ENCODE results near the gene INPP4B.

INPP4B gene

GRCh38 chr4:142866685-142867084 lies 20.6 kb upstream of the INPP4B start:
- Histone ChIP-seq H3K4me3 (ENCODE audit: low read length) (no peak overlapping the region), H2AFZ (ENCODE audit: low read depth, low read length) (no peak overlapping the region), H4K20me1 (ENCODE audit: insufficient read depth, low read length) (no peaks in the 10 kb centered on the region), H3K9ac (ENCODE audit: low read length) (no peak overlapping the region), H3K27me3 (ENCODE audit: low read depth, low read length) (no peaks in the 10 kb centered on the region), H3K79me2 (ENCODE audit: low read length) (no peaks in the 10 kb centered on the region), H3K4me2 (ENCODE audit: low read length) (no peak overlapping the region), H3K27ac (ENCODE audit: low read length) (no peak overlapping the region), H3K9me3 (ENCODE audit: insufficient read depth, low read length) (no peaks in the 10 kb centered on the region), H3K36me3 (replicated peaks; ENCODE audit: low read depth, low read length) (no peaks in the 10 kb centered on the region), H3K4me1 (ENCODE audit: low read length) (no peaks in the 10 kb centered on the region)
- TF ChIP-seq CTCF (IDR thresholded peaks at IDR 0.05; ENCODE audit: low read depth, low read length) = no peak
- no peak for TF ChIP-seq EZH2phosphoT487 (IDR thresholded peaks at IDR 0.05; ENCODE audit: low read depth)

GRCh38 chr4:142861351-142861750 lies 15.2 kb upstream of the INPP4B start:
- Histone ChIP-seq H3K9ac (ENCODE audit: low read length) (no peak overlapping the region), H3K4me3 (ENCODE audit: low read length) (no peak overlapping the region), H2AFZ (ENCODE audit: low read depth, low read length) (no peak overlapping the region), H3K27ac (ENCODE audit: low read length) (no peak overlapping the region), H3K4me1 (ENCODE audit: low read length) (no peaks in the 10 kb centered on the region), H3K9me3 (ENCODE audit: insufficient read depth, low read length) (no peaks in the 10 kb centered on the region), H3K36me3 (replicated peaks; ENCODE audit: low read depth, low read length) (no peaks in the 10 kb centered on the region), H4K20me1 (ENCODE audit: insufficient read depth, low read length) (no peaks in the 10 kb centered on the region), H3K79me2 (ENCODE audit: low read length) (no peaks in the 10 kb centered on the region), H3K4me2 (ENCODE audit: low read length) (no peak overlapping the region), H3K27me3 (ENCODE audit: low read depth, low read length) (no peaks in the 10 kb centered on the region)
- no peak for TF ChIP-seq EZH2phosphoT487 (IDR thresholded peaks at IDR 0.05; ENCODE audit: low read depth)
- TF ChIP-seq CTCF (IDR thresholded peaks at IDR 0.05; ENCODE audit: low read depth, low read length) = no peak

- H3K4me3 ChIP-seq (ENCODE audit: low read length) = no peak overlapping the region
- no peak overlapping the region for H3K4me2 ChIP-seq (ENCODE audit: low read length)
Measured at GRCh38 chr4:142858965-142859364, 12.9 kb upstream of the INPP4B start.

GRCh38 chr4:142858446-142858845 lies 12.3 kb upstream of the INPP4B start:
- Histone ChIP-seq H3K9ac (ENCODE audit: low read length) (no peak overlapping the region), H3K9me3 (ENCODE audit: insufficient read depth, low read length) (no peaks in the 10 kb centered on the region), H3K4me2 (ENCODE audit: low read length) (peak overlapping the region; percentile 24; the same call in 1 of the 2 replicates), H3K27ac (ENCODE audit: low read length) (no peak overlapping the region), H4K20me1 (ENCODE audit: insufficient read depth, low read length) (no peaks in the 10 kb centered on the region), H3K27me3 (ENCODE audit: low read depth, low read length) (no peaks in the 10 kb centered on the region), H2AFZ (ENCODE audit: low read depth, low read length) (0 out of 2 replicates have a peak overlapping the region, but pooled peaks have one; percentile 42), H3K4me1 (ENCODE audit: low read length) (no peaks in the 10 kb centered on the region), H3K36me3 (replicated peaks; ENCODE audit: low read depth, low read length) (no peaks in the 10 kb centered on the region), H3K4me3 (ENCODE audit: low read length) (no peak overlapping the region), H3K79me2 (ENCODE audit: low read length) (no peaks in the 10 kb centered on the region)
- no peak for TF ChIP-seq EZH2phosphoT487 (IDR thresholded peaks at IDR 0.05; ENCODE audit: low read depth)
- TF ChIP-seq CTCF (IDR thresholded peaks at IDR 0.05; ENCODE audit: low read depth, low read length) = no peak

More at GRCh38 chr4:142858965-142859364, 12.9 kb upstream of the INPP4B start:
- H3K27ac ChIP-seq (ENCODE audit: low read length) = no peak overlapping the region
- H4K20me1 ChIP-seq (ENCODE audit: insufficient read depth, low read length) = no peaks in the 10 kb centered on the region
- no peak overlapping the region for H3K9ac ChIP-seq (ENCODE audit: low read length)
- no peaks in the 10 kb centered on the region for H3K36me3 ChIP-seq (replicated peaks; ENCODE audit: low read depth, low read length)
- no peaks in the 10 kb centered on the region for H3K4me1 ChIP-seq (ENCODE audit: low read length)
- TF ChIP-seq EZH2phosphoT487 (IDR thresholded peaks at IDR 0.05; ENCODE audit: low read depth) (no peak), CTCF (IDR thresholded peaks at IDR 0.05; ENCODE audit: low read depth, low read length) (no peak)
- H3K27me3 ChIP-seq (ENCODE audit: low read depth, low read length) = no peaks in the 10 kb centered on the region
- H3K9me3 ChIP-seq (ENCODE audit: insufficient read depth, low read length) = no peaks in the 10 kb centered on the region
- H2AFZ ChIP-seq (ENCODE audit: low read depth, low read length) = no peak overlapping the region
- no peaks in the 10 kb centered on the region for H3K79me2 ChIP-seq (ENCODE audit: low read length)
